ENCODE measurements around the gene RBAK.

DNA sequence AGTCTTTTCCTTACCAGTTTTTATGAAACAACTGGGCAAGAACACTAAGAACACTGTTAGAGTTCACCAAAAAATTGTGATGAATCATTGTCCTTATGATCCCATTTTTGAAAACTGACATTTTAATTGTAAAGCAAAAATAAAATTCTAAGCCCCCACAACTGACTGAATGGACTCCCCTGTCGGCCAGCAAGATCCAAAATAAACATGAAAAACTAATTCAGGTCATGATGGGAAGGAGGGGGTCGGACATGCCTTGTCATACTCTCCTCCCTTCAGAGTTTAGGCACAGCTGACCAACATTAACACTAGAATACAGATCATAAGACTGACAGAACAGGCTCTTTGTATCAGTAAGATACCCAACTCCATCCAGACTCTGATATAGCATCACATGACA lies 2.0 kb upstream of the RBAK start:
- no peak for TF ChIP-seq EZH2 (IDR thresholded peaks at IDR 0.05)
- TF ChIP-seq, protein P1, sequence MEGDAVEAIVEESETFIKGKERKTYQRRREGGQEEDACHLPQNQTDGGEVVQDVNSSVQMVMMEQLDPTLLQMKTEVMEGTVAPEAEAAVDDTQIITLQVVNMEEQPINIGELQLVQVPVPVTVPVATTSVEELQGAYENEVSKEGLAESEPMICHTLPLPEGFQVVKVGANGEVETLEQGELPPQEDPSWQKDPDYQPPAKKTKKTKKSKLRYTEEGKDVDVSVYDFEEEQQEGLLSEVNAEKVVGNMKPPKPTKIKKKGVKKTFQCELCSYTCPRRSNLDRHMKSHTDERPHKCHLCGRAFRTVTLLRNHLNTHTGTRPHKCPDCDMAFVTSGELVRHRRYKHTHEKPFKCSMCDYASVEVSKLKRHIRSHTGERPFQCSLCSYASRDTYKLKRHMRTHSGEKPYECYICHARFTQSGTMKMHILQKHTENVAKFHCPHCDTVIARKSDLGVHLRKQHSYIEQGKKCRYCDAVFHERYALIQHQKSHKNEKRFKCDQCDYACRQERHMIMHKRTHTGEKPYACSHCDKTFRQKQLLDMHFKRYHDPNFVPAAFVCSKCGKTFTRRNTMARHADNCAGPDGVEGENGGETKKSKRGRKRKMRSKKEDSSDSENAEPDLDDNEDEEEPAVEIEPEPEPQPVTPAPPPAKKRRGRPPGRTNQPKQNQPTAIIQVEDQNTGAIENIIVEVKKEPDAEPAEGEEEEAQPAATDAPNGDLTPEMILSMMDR (IDR thresholded peaks at IDR 0.05) = no peak
- no peak for TF ChIP-seq EZH2phosphoT487 (IDR thresholded peaks at IDR 0.05)

Data from neural progenitor cell (in vitro differentiated cells).